WERI-Rb-1 (cell line): ENCODE data around the gene GPR34.
A peak's percentile ranks its signal among the peaks of the same experiment; 100 is the strongest.

ENCODE experiments used
- DNase-seq: peaks from one replicate; pipeline ENCODE4 v3.0.0-alpha.2; 2020
- H3K27ac ChIP-seq: fragments of 250-450 bp; sonication (Bioruptor Pico); 2 replicates; pipeline ENCODE4 v1.5.1; 2020; ENCODE audit warnings: mild to moderate bottlenecking, moderate library complexity
- H3K27me3 ChIP-seq: fragments of 250-450 bp; sonication (Bioruptor Pico); 2 replicates; pipeline ENCODE4 v1.5.1; 2021; ENCODE audit warnings: mild to moderate bottlenecking, low read depth, moderate library complexity; ENCODE audit not compliant: insufficient read depth, severe bottlenecking
- H3K36me3 ChIP-seq: fragments of 250-450 bp; sonication (Bioruptor Pico); 2 replicates; pipeline ENCODE4 v1.5.1; 2020; ENCODE audit warnings: mild to moderate bottlenecking, moderate library complexity
- H3K4me3 ChIP-seq: 2 replicates; pipeline ENCODE4 v1.5.1; 2011; ENCODE audit warnings: low read depth, mild to moderate bottlenecking, control low read depth, low read length
- H3K9me3 ChIP-seq: fragments of 250-450 bp; sonication (Bioruptor Pico); 2 replicates; pipeline ENCODE4 v1.5.1; 2021; ENCODE audit warnings: mild to moderate bottlenecking, moderate library complexity; ENCODE audit not compliant: severe bottlenecking
- CTCF ChIP-seq: IDR thresholded peaks from 2 replicates; pipeline ENCODE4 v1.5.1; 2011; ENCODE audit warnings: low read depth, mild to moderate bottlenecking, control low read depth, inconsistent platforms, low read length

Gene GPR34

GRCh38 chrX:41732260-41732659, 43.5 kb downstream of the GPR34 start:
- Histone ChIP-seq H3K4me3 (no peak overlapping the region), H3K9me3 (no peaks in the 10 kb centered on the region), H3K27me3 (peaks cover 6% of the 10 kb centered on the region), H3K36me3 (no peaks in the 10 kb centered on the region), H3K27ac (no peak overlapping the region)
- TF ChIP-seq CTCF: no peak
- DNase-seq: no peak

- Histone ChIP-seq H3K9me3 (no peaks in the 10 kb centered on the region), H3K36me3 (no peaks in the 10 kb centered on the region), H3K4me3 (no peak overlapping the region), H3K27me3 (peaks cover 7% of the 10 kb centered on the region), H3K27ac (no peak overlapping the region)
- TF ChIP-seq CTCF: no peak
- no peak for DNase-seq
These were observed 45.2 kb downstream of the GPR34 start for GRCh38 chrX:41733939-41734338.

GRCh38 chrX:41734530-41734929, 45.8 kb downstream of the GPR34 start:
- H3K27me3 ChIP-seq: peaks cover 7% of the 10 kb centered on the region
- H3K9me3 ChIP-seq: no peaks in the 10 kb centered on the region
- no peak overlapping the region for H3K4me3 ChIP-seq
- DNase-seq: no peak
- peak; percentile 50 for TF ChIP-seq CTCF
- no peaks in the 10 kb centered on the region for H3K36me3 ChIP-seq
- H3K27ac ChIP-seq: no peak overlapping the region

- no peaks in the 10 kb centered on the region for H3K9me3 ChIP-seq
- no peak overlapping the region for H3K27ac ChIP-seq
- TF ChIP-seq CTCF: no peak
- no peak for DNase-seq
- H3K36me3 ChIP-seq: no peaks in the 10 kb centered on the region
- H3K27me3 ChIP-seq: peaks cover 7% of the 10 kb centered on the region
- no peak overlapping the region for H3K4me3 ChIP-seq
These were observed 48.3 kb downstream of the GPR34 start for GRCh38 chrX:41737065-41737464.

- no peak for DNase-seq
- Histone ChIP-seq H3K36me3 (no peaks in the 10 kb centered on the region), H3K4me3 (no peak overlapping the region), H3K9me3 (no peaks in the 10 kb centered on the region), H3K27ac (no peak overlapping the region), H3K27me3 (peaks cover 7% of the 10 kb centered on the region)
- no peak for TF ChIP-seq CTCF
These were observed 51.1 kb downstream of the GPR34 start for GRCh38 chrX:41739871-41740270.
